ENCODE measurements around the gene ASTN2.

DNA sequence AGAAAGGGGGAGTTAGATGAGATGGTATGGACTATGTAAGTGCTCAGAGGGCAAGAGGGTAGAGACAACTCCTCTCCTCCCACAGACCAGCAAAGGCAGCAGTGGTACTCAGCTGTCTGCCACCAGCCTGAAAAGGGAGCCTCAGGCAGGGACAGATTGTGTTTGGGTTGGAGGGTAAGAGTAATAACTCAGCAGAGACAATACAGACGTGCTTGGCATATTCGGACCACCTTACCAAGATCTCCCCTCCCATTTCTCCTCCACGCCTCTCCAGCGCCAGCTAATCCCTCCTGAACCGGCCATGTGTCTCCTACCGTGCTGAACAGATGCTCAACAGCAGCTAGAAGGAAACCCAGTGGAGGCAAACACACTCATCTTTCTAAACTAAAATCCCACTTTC is 180.8 kb downstream of the ASTN2 start:
- TF ChIP-seq, protein P1, sequence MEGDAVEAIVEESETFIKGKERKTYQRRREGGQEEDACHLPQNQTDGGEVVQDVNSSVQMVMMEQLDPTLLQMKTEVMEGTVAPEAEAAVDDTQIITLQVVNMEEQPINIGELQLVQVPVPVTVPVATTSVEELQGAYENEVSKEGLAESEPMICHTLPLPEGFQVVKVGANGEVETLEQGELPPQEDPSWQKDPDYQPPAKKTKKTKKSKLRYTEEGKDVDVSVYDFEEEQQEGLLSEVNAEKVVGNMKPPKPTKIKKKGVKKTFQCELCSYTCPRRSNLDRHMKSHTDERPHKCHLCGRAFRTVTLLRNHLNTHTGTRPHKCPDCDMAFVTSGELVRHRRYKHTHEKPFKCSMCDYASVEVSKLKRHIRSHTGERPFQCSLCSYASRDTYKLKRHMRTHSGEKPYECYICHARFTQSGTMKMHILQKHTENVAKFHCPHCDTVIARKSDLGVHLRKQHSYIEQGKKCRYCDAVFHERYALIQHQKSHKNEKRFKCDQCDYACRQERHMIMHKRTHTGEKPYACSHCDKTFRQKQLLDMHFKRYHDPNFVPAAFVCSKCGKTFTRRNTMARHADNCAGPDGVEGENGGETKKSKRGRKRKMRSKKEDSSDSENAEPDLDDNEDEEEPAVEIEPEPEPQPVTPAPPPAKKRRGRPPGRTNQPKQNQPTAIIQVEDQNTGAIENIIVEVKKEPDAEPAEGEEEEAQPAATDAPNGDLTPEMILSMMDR (IDR thresholded peaks at IDR 0.05 in 2 of 3, conservative IDR thresholded peaks at IDR 0.05 in 1 of 3; ENCODE audit: insufficient read depth in 2 of 3, low read depth in 1 of 3, low read length in 3 of 3), result no peak
- no peak for TF ChIP-seq ESRRA (IDR thresholded peaks at IDR 0.05; ENCODE audit: borderline replicate concordance, low read depth)
- TF ChIP-seq, protein P2, sequence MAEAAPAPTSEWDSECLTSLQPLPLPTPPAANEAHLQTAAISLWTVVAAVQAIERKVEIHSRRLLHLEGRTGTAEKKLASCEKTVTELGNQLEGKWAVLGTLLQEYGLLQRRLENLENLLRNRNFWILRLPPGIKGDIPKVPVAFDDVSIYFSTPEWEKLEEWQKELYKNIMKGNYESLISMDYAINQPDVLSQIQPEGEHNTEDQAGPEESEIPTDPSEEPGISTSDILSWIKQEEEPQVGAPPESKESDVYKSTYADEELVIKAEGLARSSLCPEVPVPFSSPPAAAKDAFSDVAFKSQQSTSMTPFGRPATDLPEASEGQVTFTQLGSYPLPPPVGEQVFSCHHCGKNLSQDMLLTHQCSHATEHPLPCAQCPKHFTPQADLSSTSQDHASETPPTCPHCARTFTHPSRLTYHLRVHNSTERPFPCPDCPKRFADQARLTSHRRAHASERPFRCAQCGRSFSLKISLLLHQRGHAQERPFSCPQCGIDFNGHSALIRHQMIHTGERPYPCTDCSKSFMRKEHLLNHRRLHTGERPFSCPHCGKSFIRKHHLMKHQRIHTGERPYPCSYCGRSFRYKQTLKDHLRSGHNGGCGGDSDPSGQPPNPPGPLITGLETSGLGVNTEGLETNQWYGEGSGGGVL (CRISPR knock-in tag; IDR thresholded peaks at IDR 0.05), result no peak
- no peak for TF ChIP-seq MAFK (IDR thresholded peaks at IDR 0.05; ENCODE audit: low read length)
- TF ChIP-seq, protein P3, sequence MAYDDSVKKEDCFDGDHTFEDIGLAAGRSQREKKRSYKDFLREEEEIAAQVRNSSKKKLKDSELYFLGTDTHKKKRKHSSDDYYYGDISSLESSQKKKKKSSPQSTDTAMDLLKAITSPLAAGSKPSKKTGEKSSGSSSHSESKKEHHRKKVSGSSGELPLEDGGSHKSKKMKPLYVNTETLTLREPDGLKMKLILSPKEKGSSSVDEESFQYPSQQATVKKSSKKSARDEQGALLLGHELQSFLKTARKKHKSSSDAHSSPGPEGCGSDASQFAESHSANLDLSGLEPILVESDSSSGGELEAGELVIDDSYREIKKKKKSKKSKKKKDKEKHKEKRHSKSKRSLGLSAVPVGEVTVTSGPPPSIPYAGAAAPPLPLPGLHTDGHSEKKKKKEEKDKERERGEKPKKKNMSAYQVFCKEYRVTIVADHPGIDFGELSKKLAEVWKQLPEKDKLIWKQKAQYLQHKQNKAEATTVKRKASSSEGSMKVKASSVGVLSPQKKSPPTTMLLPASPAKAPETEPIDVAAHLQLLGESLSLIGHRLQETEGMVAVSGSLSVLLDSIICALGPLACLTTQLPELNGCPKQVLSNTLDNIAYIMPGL (CRISPR knock-in tag; IDR thresholded peaks at IDR 0.05), result no peak
- TF ChIP-seq ZBTB43 (CRISPR knock-in tag; IDR thresholded peaks at IDR 0.05), result no peak
- TF ChIP-seq CBFB (CRISPR knock-in tag; IDR thresholded peaks at IDR 0.05), result no peak
- TF ChIP-seq ZNF133 (CRISPR knock-in tag; IDR thresholded peaks at IDR 0.05), result no peak
- no peak for TF ChIP-seq EZH2 (IDR thresholded peaks at IDR 0.05; ENCODE audit: borderline replicate concordance, low read depth, low read length)
- no peak for TF ChIP-seq ELK1 (CRISPR knock-in tag; IDR thresholded peaks at IDR 0.05)
- no peak for TF ChIP-seq MTA2 (IDR thresholded peaks at IDR 0.05; ENCODE audit: low read depth)
- TF ChIP-seq, protein P4, sequence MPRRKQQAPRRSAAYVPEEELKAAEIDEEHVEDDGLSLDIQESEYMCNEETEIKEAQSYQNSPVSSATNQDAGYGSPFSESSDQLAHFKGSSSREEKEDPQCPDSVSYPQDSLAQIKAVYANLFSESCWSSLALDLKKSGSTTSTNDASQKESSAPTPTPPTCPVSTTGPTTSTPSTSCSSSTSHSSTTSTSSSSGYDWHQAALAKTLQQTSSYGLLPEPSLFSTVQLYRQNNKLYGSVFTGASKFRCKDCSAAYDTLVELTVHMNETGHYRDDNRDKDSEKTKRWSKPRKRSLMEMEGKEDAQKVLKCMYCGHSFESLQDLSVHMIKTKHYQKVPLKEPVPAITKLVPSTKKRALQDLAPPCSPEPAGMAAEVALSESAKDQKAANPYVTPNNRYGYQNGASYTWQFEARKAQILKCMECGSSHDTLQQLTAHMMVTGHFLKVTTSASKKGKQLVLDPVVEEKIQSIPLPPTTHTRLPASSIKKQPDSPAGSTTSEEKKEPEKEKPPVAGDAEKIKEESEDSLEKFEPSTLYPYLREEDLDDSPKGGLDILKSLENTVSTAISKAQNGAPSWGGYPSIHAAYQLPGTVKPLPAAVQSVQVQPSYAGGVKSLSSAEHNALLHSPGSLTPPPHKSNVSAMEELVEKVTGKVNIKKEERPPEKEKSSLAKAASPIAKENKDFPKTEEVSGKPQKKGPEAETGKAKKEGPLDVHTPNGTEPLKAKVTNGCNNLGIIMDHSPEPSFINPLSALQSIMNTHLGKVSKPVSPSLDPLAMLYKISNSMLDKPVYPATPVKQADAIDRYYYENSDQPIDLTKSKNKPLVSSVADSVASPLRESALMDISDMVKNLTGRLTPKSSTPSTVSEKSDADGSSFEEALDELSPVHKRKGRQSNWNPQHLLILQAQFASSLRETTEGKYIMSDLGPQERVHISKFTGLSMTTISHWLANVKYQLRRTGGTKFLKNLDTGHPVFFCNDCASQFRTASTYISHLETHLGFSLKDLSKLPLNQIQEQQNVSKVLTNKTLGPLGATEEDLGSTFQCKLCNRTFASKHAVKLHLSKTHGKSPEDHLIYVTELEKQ (CRISPR knock-in tag; IDR thresholded peaks at IDR 0.05), result no peak

All from K562 (cell line).